Activated T-cell treated with anti-CD3 and anti-CD28 coated beads, Interleukin-2, amount 50 U/mL, for 4 hours (primary cell): Measurements from ENCODE around the gene SEPTIN11. TPM values are rescaled to one million over a fixed set of nuclear protein-coding genes. Genes with fewer than 3 reads are reported as not detected.

Source experiments
- ATAC-seq, 2 donors: fragments of 200-7000 bp; cut with Tn5 transposase; one replicate each; pipeline ENCODE4 v1.10.0; 2021
- DNase-seq: peaks from one replicate; pipeline ENCODE4 v3.0.0-alpha.2; 2020
- H3K27me3 Mint-ChIP-seq: one replicate; pipeline ENCODE4 v1.8.0; 2021; ENCODE audit warnings: low read depth, mixed read lengths
- H3K36me3 Mint-ChIP-seq: one replicate; pipeline ENCODE4 v1.8.0; 2022; ENCODE audit warnings: mixed read lengths; ENCODE audit not compliant: insufficient read depth
- H3K4me1 Mint-ChIP-seq: one replicate; pipeline ENCODE4 v1.8.0; 2021; ENCODE audit warnings: low read depth, mixed read lengths
- H3K4me3 Mint-ChIP-seq: one replicate; pipeline ENCODE4 v1.8.0; 2021; ENCODE audit warnings: mild to moderate bottlenecking, moderate library complexity, mixed read lengths
- H3K9me3 Mint-ChIP-seq: one replicate; pipeline ENCODE4 v1.8.0; 2021; ENCODE audit warnings: mixed read lengths
- total RNA-seq, 3 donors: library from RNA; stranded (reverse); gene quantifications; one replicate each; pipeline ENCODE4 v1.2.1, GENCODE V29; 2021

Gene SEPTIN11
- total RNA-seq, 3 donors from 2014 or later, result 30.4 to 36.1 (median 34.9) TPM

- no peak for DNase-seq
- Mint-ChIP-seq H3K27me3 (no peaks in the 10 kb centered on the region), H3K9me3 (no peaks in the 10 kb centered on the region), H3K4me1 (peaks cover 15% of the 10 kb centered on the region), H3K36me3 (no peaks in the 10 kb centered on the region), H3K4me3 (no peak overlapping the region)
- no peak for ATAC-seq
Measured at GRCh38 chr4:76947369-76947768, 2.2 kb upstream of the SEPTIN11 start.

GRCh38 chr4:76948443-76949275 is 893 bp upstream of the SEPTIN11 start:
- H3K4me3 Mint-ChIP-seq, result peak overlapping the region; percentile 88
- no peaks in the 10 kb centered on the region for H3K9me3 Mint-ChIP-seq
- no peaks in the 10 kb centered on the region for H3K27me3 Mint-ChIP-seq
- DNase-seq, result peak; percentile 62
- H3K36me3 Mint-ChIP-seq, result no peaks in the 10 kb centered on the region
- peaks cover 19% of the 10 kb centered on the region for H3K4me1 Mint-ChIP-seq
- peak; percentile 31 to 47 for ATAC-seq

GRCh38 chr4:76950052-76950955 is 752 bp downstream of the SEPTIN11 start:
- ATAC-seq (peak; percentile 33 to 34), DNase-seq (peak; percentile 50)
- Mint-ChIP-seq H3K9me3 (no peaks in the 10 kb centered on the region), H3K4me1 (peaks cover 24% of the 10 kb centered on the region), H3K36me3 (peaks cover 1% of the 10 kb centered on the region), H3K27me3 (peaks cover 3% of the 10 kb centered on the region), H3K4me3 (peak overlapping the region; percentile 88)

GRCh38 chr4:76950956-76951671 is 1.6 kb downstream of the SEPTIN11 start:
- Mint-ChIP-seq H3K9me3 (no peaks in the 10 kb centered on the region), H3K4me3 (peak overlapping the region; percentile 88), H3K27me3 (peaks cover 3% of the 10 kb centered on the region), H3K36me3 (peaks cover 1% of the 10 kb centered on the region), H3K4me1 (peaks cover 24% of the 10 kb centered on the region)
- ATAC-seq, result no peak
- no peak for DNase-seq

- ATAC-seq (no peak), DNase-seq (no peak)
- H3K27me3 Mint-ChIP-seq, result peaks cover 3% of the 10 kb centered on the region
- peak overlapping the region; percentile 88 for H3K4me3 Mint-ChIP-seq
- peaks cover 24% of the 10 kb centered on the region for H3K4me1 Mint-ChIP-seq
- no peaks in the 10 kb centered on the region for H3K9me3 Mint-ChIP-seq
- H3K36me3 Mint-ChIP-seq, result peaks cover 1% of the 10 kb centered on the region
Measured at GRCh38 chr4:76951672-76952010, 2.1 kb downstream of the SEPTIN11 start.

- H3K27me3 Mint-ChIP-seq, result peaks cover 3% of the 10 kb centered on the region
- H3K4me3 Mint-ChIP-seq, result no peak overlapping the region
- DNase-seq, result no peak
- no peaks in the 10 kb centered on the region for H3K9me3 Mint-ChIP-seq
- peaks cover 1% of the 10 kb centered on the region for H3K36me3 Mint-ChIP-seq
- no peak for ATAC-seq
- H3K4me1 Mint-ChIP-seq, result peaks cover 24% of the 10 kb centered on the region
Measured at GRCh38 chr4:76952071-76952470, 2.5 kb downstream of the SEPTIN11 start.

GRCh38 chr4:76952656-76953582 is 3.4 kb downstream of the SEPTIN11 start:
- Mint-ChIP-seq H3K4me1 (peaks cover 26% of the 10 kb centered on the region), H3K9me3 (no peaks in the 10 kb centered on the region), H3K36me3 (peaks cover 1% of the 10 kb centered on the region), H3K4me3 (no peak overlapping the region), H3K27me3 (peaks cover 3% of the 10 kb centered on the region)
- DNase-seq, result no peak
- ATAC-seq, result no peak

- Mint-ChIP-seq H3K9me3 (no peaks in the 10 kb centered on the region), H3K4me3 (no peak overlapping the region), H3K27me3 (peaks cover 3% of the 10 kb centered on the region), H3K36me3 (peaks cover 1% of the 10 kb centered on the region), H3K4me1 (peaks cover 22% of the 10 kb centered on the region)
- ATAC-seq, result no peak
- no peak for DNase-seq
Measured at GRCh38 chr4:76953956-76954355, 4.4 kb downstream of the SEPTIN11 start.

- Mint-ChIP-seq H3K4me1 (peaks cover 23% of the 10 kb centered on the region), H3K4me3 (no peak overlapping the region), H3K27me3 (peaks cover 3% of the 10 kb centered on the region), H3K9me3 (no peaks in the 10 kb centered on the region), H3K36me3 (peaks cover 1% of the 10 kb centered on the region)
- ATAC-seq (no peak), DNase-seq (no peak)
Measured at GRCh38 chr4:76954489-76954888, 4.9 kb downstream of the SEPTIN11 start.

GRCh38 chr4:76955182-76955581 is 5.6 kb downstream of the SEPTIN11 start:
- Mint-ChIP-seq H3K9me3 (no peaks in the 10 kb centered on the region), H3K4me3 (no peak overlapping the region), H3K4me1 (peaks cover 27% of the 10 kb centered on the region), H3K36me3 (peaks cover 1% of the 10 kb centered on the region), H3K27me3 (peaks cover 3% of the 10 kb centered on the region)
- no peak for ATAC-seq
- DNase-seq, result no peak

GRCh38 chr4:76957004-76957738 is 7.6 kb downstream of the SEPTIN11 start:
- no peak for DNase-seq
- no peak for ATAC-seq
- Mint-ChIP-seq H3K4me3 (no peak overlapping the region), H3K9me3 (no peaks in the 10 kb centered on the region), H3K4me1 (peaks cover 26% of the 10 kb centered on the region), H3K27me3 (peaks cover 3% of the 10 kb centered on the region), H3K36me3 (peaks cover 1% of the 10 kb centered on the region)

- no peak for DNase-seq
- Mint-ChIP-seq H3K27me3 (peaks cover 3% of the 10 kb centered on the region), H3K4me3 (no peak overlapping the region), H3K4me1 (peaks cover 20% of the 10 kb centered on the region), H3K9me3 (no peaks in the 10 kb centered on the region), H3K36me3 (peaks cover 1% of the 10 kb centered on the region)
- ATAC-seq, result no peak
Measured at GRCh38 chr4:76958891-76959290, 9.3 kb downstream of the SEPTIN11 start.

GRCh38 chr4:76960014-76960413 is 10.5 kb downstream of the SEPTIN11 start:
- Mint-ChIP-seq H3K36me3 (peaks cover 5% of the 10 kb centered on the region), H3K27me3 (no peaks in the 10 kb centered on the region), H3K4me3 (no peak overlapping the region), H3K4me1 (peaks cover 19% of the 10 kb centered on the region), H3K9me3 (peaks cover 4% of the 10 kb centered on the region)
- ATAC-seq, result peak; percentile 88 to 97
- DNase-seq, result no peak
